ENCODE results near the gene CPA4.

The CPA4 gene

DNA sequence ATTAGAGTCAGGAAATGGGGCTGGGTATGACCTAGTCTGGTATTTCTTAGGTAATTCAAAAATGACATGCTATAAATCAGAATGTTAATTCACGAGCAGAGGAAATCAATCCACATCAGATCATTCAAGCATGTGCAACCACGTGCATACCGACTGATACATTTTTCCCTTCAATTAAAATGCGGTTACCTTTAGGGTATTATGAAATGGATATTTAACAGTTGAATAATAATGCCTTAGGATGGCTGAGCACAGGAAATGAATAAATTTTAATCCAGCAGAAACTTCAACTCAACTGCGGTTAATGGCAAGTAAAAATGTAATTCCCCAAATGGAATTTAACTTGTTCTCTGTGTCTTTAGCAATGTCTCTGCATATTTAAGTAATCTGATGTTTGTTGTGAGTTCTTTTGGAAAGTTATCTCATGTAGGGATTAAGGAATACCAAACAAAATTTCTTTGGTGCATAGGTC is 17.1 kb upstream of the CPA4 start:
- DNase-seq, result no peak

DNA sequence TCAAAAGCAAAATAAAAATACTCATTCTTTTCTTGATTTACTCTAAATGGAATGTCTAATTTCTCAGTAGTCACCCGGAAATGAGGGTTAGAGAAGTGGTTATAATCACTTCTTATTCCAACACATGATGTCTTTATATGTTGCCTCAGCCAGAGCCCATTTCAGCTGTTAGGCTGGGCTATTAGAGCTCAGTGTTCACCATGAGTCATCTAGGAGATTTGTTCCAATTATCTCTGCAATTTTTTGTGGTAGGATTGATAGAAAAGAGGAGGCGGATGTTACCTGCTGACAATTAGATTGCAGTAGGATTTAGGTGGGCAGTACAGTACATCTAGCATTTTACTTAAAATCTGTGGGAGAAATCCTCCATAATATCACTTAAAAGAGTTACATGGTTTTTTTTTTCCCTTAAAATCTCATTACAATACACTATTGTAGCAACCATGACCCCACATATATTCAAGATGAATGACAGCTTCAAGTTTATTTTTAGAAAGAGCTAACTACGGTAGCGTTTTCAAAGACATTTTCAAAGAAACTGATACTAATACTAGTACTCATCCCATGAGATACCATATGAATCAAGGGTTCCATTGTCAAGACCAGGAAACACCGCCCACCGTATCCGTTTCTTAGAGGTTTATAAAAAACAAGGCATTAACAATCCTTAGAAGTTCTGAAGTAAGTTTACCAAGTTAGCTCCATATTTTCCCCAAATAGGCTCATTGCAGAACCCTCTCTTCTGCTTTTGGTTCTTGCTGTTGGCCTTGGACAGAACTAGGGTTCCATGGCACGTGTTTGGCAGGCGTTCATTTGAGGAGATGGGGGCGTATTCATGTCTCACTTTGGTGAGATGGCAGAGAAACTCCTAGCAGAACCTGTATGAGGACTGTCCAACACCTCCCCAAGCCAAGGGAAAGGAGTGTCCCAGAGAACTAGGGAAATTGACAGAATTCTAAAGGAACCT is 15.9 kb upstream of the CPA4 start:
- no peak for DNase-seq

DNA sequence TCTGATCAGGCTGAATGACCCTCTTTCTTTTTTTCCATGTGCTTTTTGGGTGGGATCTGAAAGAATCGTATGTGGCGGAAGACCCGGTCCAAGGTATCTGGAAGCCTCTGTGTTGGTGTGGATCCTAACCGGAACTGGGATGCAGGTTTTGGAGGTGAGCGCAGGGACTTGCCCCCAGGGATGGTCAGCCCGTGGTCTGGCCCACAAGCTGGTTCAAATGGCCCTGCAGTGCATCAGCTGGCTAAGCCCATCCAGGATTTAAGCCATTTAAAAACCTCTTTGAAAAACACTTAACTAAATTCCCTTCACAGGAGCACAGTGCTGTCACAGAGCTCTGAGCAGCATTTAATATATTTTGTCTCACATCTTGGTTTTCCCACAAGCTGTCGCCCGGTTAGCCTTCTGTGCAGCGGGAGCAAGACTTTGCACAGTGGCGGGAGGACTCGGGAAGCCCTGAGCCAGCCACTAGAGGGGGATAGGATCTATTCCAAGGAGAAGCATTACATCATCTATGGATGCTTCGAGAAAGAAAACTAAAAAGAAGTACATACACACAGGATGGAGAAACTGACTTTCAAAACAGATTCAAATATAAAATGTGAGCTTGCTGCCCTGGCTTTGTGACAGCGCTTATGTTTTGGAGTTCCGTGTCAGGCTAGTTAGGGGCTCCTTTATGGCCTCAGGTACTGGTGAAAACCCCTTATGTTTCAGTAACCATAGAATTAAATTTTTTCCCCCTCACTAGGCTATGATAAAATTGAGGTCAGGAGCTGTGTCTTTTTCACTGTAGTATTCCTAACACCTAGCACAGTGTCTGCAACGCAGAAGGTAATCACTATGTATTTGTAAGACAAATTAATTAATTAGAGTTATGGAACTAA is 15.0 kb upstream of the CPA4 start:
- DNase-seq, result peak; percentile 66

DNA sequence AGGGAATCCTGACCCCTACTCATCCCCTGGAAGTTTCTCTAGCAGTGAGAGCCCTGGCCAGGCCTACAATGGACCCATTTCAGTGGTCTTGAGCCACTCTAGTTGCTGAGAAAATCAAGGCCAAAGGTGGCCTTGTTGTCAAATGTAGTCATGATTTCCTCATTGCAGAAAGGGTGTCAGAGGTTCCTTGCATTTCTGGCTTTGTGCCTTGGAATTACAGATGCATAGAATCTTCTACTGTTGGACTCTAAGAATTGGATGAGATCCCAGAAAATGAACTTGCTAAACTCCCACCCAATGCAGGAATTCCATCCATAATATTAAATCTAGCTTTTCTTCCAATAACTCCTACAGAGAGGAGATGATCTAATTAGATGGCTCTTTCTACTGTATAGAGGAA is 14.1 kb upstream of the CPA4 start:
- DNase-seq, result no peak

DNA sequence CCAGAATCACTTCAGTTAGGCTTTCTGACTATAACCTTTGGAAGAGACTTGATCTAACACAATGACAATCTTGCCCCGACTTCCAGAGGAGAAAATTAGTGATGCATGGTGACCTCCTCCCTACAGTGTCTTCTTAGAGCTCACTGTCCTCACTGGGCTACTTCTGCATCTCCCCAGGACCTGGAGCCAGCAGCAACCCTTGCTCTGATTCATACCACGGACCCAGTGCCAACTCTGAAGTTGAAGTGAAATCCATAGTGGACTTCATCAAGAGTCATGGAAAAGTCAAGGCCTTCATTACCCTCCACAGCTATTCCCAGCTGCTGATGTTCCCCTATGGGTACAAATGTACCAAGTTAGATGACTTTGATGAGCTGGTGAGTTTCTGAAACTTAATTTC is 13.7 kb upstream of the CPA4 start:
- DNase-seq, result no peak

DNA sequence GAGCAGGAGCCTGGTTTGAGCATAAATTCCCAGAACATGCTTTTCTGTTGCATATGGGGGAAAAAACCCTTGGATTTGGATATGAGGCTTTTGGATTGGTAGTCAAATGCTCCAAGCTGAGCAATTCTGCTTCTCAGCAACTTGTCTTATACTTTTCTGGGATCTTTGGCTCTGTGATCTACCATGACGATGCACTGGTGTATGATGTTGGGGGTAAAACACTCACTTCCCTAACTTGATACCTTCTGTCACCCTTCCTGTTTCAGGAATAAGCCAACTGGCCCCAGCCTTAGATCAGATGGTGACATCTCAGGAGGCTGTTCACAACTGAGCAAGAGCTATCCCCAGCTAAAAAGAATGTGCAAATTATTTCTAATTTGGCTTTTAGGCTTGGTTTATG is 13.1 kb upstream of the CPA4 start:
- DNase-seq, result no peak

DNA sequence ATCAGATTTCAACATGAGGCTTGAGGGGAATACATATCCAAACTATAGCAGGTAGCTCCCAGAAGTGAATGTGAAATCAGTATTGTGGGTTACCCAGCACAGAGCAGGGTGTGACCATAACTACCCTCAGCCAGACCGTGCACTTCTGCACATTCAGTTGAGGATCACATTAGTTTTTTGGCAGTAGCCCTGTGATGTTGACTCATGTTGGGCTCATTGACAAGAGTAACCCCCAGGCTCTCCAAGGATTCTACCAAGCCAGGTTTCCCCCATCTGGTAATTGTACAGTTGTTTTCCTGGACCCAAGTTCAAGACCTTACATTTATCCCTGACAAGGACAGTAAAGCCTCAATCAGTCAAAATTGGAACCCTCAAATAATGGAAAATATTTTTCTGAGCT is 11.7 kb upstream of the CPA4 start:
- DNase-seq, result no peak

DNA sequence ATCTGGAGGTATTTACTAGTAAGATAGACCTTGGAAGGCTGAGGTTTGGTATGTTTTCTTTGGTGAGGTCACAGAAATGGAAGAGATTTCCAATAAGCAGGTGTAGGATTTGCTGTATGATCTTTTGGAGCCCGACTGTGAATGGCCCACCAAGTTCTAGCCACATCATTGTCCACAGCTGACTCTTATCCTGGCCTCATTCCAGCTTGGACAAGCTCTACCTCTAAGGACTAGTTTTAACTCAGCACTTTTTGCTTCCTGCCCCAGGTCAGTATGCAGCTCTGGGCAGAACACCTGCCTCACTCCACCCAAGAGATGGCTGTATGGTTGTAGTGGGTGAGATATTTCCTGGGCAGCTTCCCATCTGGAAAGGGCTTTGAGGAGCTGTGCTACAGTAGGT is 6.1 kb upstream of the CPA4 start:
- DNase-seq, result no peak

DNA sequence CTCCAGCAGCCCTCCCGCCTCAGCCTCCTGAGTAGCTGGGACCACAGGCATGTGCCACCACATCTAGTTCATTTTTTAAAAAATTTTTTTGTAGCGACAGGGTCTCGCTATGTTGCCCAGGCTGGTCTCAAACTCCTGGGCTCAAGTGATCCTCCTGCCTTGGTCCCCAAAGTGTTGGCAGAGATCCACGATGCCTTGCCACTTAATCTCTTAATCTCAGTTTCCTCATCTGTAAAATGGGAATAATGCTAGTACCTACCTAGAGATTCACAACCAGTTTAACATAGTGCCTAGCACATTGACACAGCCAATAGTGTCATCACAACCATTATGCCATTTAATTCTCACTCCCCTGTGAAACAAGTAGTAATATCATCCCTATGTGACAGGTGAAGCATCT is 4.8 kb upstream of the CPA4 start:
- DNase-seq, result no peak

DNA sequence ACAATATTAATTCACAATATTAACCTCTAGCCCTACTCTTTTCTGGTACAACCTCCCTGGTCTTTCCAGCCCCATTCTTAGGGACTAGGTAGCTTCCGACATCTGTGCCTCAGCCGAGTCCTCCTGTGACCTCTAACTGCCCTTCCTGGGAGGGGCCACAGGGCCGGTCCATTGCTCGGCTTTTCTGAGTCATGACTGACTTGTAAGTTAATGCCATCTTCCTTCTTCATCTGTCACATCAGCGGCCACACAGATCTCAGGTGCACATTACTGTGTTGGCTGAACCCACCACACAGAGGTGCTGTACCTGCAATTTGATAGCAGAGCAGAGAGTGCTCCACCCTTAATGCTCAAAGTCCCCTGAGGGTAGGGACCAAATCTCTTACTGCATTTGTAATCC is 4.1 kb upstream of the CPA4 start:
- no peak for DNase-seq

DNA sequence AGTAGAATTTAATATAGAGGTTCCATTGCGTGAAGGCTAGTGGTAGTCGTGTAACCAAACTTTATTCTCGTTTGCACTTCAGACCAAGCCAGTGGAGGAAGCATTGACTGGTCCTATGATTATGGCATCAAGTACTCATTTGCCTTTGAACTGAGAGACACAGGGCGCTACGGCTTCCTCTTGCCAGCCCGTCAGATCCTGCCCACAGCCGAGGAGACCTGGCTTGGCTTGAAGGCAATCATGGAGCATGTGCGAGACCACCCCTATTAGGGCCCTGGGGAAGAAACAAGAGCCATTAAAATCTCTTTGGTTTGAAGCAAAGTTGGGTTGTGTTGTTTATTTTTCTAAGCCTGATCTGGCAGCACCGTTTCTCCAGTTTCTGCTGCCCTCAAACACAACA is 3.5 kb upstream of the CPA4 start:
- no peak for DNase-seq

DNA sequence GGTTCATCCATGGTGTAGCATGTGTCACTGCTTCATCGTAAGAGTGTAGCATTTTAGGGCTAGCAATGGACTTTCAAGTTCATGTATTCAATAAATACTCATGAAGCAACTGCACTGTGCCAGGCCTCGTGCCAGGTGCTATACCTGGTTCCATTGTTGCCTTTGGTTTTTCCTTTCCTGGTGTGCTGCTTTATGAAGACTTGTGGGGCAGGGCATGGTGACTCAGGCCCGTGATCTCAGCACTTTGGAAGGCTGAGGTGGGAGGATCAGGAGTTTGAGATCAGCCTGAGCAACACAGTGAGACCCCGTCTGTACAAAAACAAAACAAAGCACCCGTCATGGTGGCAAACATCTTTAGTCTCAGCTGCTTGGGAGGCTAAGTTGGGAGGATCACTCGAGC is 2.2 kb upstream of the CPA4 start:
- no peak for DNase-seq

DNA sequence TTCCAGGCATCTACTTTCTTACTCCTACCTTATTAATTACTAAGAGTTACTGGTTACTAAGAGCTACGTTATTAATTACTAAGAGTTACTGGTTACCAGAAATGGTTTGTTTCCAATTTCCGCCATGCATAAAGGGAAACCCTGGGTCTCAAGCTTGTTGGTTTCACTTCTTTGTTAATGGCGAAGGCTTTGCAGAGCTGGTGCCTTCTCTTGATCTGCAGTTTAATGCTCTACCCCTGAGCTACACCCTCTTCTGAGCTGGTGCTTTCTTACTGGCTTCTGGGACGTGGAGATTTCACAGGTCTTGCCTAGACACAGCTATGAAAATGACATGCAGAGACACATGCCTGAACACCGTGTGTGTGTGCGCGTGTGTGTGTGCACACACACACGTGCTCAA is 560 bp downstream of the CPA4 start:
- DNase-seq, result no peak

DNA sequence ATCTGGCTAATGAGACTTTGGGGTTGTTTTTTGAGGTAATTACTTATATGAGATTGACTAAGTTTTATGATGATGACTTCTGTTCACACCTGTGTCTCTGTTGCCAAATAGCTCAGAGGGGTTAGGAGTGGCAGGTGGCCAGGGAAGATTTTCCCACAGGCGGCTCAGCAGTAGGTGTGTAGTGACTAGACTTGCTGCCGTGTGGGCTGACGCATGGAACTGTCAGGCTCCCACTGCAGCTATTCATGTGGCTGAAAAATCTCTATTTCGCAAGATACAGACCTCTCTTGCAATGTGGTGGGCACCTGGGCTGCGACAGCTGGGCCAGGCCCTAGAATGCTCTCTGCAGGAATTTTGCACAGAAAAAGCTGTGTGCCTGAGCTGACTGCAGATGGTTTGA is 1.4 kb downstream of the CPA4 start:
- no peak for DNase-seq

DNA sequence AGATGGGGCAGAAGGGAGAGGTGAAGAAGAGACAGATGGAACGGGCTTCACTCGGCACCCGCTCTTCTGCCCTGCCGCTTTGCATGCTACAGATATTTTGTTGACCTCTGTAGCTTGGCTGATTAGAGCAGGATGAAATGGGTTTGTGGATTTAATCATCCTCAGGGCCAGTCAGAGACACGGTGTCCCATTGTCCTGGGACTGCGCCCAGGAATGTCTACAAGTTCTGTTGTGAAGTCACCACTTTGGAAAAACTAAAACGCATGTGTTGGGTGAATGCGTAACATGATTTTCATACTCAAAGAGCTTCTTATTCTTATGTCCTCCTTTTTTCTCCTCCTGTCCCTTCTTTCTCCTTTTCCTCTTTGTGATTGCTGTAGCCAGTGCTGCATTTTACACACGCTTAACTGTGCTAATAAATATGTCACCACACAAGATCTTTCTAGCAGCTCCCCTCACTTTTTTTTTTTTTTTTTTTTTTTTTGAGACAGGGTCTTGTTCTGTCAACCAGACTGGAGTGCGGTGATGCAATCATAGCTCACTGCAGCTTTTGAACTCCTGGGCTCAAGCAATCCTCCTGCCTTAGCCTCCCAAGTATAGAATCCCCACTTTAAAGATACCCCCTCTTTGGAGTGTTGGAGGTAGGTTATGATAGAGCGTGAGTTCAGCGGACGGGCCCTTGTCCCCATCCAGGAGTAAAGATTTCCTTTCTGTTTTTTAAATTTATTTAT is 3.4 kb downstream of the CPA4 start:
- DNase-seq, result no peak

DNA sequence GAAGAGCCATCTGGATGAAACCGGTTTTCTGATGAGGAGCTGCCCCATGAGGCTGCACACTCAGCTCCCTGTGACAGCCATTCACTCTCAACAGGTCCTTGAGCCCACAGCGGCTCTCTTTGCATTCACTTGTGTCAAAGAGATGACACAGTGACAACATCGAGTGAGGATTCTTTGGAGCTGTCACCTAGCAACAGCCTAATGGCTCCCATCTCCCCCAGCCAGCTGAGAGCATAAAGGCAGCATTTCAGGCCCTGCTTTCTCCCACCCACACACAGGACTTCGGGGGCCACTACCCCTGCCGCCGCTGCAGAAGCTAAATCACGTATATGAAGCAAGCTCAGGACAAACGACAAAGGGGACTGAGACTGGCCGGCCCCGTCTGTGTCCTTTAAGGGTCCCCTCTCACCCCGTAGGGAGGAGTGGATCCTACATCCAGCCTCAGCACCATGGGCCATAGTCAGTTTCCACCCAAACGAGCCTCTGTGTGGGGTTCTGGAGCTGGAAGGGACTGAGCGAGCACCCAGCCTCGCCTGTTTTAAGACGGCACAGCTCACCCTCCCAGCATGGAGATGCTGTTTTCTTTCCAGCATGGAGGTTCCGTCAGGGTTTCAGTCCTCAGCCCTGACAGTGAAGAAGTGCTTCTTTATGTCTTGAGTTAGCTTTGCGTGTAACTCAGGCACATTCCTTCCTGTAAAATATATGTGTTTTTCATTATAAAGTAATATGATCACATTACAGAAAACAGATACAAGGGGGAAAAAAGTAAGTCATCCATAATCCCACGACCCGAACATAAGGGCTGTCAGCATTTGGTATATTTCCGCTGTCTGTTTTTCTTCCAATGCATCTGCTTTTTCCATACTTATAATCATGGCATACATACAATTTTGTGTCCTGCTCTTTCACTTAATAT is 4.9 kb downstream of the CPA4 start:
- DNase-seq, result no peak

DNA sequence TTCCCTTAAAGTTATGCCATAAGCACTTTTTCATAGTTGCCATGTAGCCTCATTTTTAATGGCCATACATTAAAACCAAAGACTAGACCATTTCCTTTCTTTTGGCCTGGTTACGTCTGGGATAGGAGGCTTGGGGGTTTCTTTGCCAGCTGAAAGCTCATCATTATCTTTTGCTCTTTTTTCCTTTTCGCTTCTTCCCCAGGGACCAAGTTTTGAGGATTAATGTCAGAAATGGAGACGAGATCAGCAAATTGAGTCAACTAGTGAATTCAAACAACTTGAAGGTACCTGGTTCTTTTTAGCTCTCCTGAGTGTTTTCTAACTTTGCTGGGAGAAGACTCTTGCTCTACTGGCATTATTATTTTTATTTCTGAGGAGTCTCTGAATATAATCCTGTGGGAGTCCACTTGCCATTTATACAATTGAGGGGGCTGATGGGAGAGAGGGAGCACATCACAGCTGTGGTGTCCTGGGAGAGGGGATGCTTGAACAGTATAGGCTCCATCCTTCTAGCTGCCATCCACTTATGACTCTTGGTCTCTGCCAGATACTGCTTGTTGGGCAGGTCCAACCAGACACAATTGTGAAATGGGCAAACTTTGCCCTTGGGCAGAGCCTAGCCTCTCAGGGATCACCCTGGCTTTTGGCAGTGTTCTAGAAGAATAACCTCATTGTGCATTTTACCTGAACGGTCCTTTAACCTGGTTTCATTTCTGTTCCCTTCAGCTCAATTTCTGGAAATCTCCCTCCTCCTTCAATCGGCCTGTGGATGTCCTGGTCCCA is 5.8 kb downstream of the CPA4 start:
- no peak for DNase-seq

DNA sequence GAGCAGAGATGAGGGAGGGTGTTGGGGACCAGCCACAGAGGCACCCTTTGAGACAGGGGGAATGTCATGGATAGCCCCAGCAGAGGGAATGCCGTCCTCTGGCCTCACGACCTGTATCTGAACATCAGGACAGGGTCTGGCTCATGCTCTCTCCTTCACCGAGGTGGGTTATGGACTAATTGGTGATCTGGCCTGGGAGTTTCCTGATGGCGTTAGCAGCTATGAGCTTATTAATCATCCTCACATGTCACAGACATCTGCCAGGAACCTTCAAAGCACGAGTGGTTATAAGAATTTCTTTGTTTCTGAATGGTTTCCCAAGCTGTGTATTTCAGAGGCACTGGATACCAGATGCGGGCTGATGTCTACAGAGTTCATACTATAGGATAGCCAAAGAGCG is 6.9 kb downstream of the CPA4 start:
- no peak for DNase-seq

DNA sequence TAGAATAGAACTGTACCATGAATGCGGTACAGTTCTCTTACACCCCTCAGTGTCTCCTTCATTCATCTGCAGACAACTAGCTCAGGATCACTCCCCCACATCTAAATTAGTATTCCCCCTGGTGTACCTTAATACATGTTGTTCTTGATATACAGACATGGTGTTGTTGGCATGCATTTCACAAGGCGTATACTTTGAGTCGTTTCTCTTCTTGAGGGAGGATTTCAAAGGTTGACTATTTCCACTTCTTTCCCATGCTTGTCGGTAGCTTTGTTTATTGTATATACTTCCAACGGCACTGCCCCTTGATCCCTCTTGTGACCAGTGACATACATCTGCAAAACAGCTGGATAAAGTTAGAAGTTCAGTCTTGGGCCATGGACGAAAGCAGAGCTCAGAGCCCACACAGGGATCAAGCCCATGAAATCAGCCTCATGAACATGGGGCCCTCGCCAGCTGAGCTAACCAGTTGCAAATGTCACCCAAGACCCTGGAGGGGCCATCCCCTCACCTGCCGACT is 8.6 kb downstream of the CPA4 start:
- DNase-seq, result no peak

DNA sequence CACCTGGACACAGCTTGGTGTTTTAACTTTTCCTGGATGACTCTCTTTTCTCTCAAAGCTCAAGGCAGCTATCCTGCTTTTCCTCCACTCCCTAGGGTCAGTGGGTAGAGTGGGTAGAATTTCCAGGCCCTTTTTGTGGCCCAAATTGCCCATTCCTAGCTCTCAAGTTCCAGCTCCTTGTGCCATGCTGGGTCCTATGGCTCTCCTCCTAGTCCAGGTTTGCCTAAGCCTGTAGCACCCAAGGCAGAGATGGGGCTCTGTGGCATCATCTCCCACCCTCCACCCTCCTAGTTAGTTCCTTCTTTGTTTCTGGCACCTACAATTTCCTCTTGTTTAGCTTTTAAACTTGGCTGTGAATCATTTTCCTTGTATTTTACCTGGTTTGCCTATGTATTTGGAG is 9.7 kb downstream of the CPA4 start:
- no peak for DNase-seq

DNA sequence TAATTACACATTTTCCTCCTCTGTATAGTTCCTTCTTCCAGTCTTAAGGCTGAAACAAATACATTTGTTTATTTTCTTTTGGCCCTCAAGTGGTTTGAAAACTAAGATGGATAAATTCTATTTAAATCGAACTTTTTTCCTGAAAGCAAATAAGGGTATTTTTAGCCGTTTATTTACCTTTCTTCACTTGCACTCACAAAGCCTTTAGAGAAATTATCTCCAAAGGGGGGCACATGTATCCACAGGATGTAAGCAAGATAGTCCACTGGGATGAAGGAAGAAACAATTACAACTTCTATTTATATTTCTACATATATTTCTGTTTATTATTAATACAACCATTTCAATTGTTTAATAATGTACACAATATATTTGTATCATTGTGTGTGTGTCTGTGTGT is 10.2 kb downstream of the CPA4 start:
- DNase-seq, result no peak

Data from DMS 273 treated with DMSO at 0.1 percent for 48 hours (cell line).